Measurements from ENCODE around the gene TRIM40. TPM values are rescaled to one million over a fixed set of nuclear protein-coding genes. Genes with fewer than 3 reads are reported as not detected.

The TRIM40 gene
- total RNA-seq, 4 donors from 2014 or later: not detected

DNA sequence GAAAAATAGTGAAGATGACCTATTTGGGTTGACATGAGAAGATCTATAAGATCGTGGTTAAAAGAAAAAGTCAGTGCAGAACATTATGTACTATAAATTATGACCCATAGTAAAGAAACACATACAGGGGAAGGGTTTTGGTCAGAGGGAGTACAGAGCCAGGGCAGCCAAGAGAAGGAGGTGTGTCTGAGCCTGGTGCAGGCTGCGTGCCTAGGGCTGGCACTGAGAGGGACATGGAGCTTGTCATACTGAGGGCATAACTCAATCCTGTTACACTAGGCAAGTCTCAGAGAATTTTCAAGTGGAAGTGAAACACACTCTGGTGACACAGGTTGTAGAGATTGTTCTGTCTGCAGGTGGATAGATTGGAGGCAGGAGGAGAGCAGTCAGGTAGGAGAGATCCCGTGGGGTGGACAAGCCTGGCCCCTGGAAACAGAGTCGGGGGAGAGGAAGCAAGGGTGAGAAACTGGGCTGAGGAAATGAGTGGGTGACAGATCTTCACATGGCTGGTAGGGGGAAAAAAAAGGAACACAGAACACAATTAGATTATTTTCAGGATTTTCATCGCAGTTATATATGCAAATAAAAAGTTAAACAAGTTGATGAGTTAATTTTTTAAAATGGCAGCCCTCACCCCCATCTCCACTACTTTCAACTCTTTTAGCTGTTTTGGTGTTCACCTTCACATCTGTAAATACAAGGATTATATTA lies 41.8 kb upstream of the TRIM40 start:
- no peak overlapping the region for H3K4me3 ChIP-seq (replicated peaks in 1 of 3)
- intact Hi-C loops (cut with DNase I): no loop called here
- H3K36me3 ChIP-seq: no peaks in the 10 kb centered on the region
- no peaks in the 10 kb centered on the region for H3K4me1 ChIP-seq
- no peak for DNase-seq
- H3K9me3 ChIP-seq: no peaks in the 10 kb centered on the region
- H3K27me3 ChIP-seq: no peaks in the 10 kb centered on the region
- TF ChIP-seq, protein P1, sequence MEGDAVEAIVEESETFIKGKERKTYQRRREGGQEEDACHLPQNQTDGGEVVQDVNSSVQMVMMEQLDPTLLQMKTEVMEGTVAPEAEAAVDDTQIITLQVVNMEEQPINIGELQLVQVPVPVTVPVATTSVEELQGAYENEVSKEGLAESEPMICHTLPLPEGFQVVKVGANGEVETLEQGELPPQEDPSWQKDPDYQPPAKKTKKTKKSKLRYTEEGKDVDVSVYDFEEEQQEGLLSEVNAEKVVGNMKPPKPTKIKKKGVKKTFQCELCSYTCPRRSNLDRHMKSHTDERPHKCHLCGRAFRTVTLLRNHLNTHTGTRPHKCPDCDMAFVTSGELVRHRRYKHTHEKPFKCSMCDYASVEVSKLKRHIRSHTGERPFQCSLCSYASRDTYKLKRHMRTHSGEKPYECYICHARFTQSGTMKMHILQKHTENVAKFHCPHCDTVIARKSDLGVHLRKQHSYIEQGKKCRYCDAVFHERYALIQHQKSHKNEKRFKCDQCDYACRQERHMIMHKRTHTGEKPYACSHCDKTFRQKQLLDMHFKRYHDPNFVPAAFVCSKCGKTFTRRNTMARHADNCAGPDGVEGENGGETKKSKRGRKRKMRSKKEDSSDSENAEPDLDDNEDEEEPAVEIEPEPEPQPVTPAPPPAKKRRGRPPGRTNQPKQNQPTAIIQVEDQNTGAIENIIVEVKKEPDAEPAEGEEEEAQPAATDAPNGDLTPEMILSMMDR (IDR thresholded peaks at IDR 0.05): no peak
- TF ChIP-seq POLR2A (IDR thresholded peaks at IDR 0.05): no peak
- no peak overlapping the region for H3K27ac ChIP-seq
- WGBS, 2 donors: 75 to 78% methylated on average over 4 to 5 of the region's 5 CpGs

DNA sequence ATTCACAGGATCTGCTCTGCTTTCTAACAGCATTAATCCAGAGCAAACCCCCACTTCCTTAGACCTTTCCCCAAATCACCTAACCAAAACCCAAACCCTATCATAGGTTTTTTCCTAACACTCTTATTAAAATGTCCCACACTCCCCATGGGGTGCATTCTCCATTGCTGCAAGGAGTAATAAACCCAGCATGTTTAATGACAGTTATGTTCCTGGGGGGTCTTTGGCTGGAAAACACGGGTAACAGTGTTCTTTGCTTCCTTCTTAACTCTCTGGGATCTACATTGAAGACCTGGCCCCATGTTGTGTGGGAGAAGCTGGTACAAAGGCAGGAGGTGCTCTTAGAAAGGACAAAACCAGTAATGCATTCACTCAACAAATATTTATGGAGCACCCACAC lies 39.1 kb upstream of the TRIM40 start:
- WGBS, 2 donors: 51 to 64% methylated on average over 1 of the region's 1 CpG
- intact Hi-C loops (cut with DNase I): no loop called here
- no peak for DNase-seq
- TF ChIP-seq, protein P1 (IDR thresholded peaks at IDR 0.05): no peak
- TF ChIP-seq POLR2A (IDR thresholded peaks at IDR 0.05): no peak
- Histone ChIP-seq H3K27me3 (no peaks in the 10 kb centered on the region), H3K36me3 (no peaks in the 10 kb centered on the region), H3K9me3 (no peaks in the 10 kb centered on the region), H3K4me1 (peaks cover 14% of the 10 kb centered on the region in 2 donors), H3K4me3 (replicated peaks in 1 of 3) (no peak overlapping the region), H3K27ac (no peak overlapping the region)

DNA sequence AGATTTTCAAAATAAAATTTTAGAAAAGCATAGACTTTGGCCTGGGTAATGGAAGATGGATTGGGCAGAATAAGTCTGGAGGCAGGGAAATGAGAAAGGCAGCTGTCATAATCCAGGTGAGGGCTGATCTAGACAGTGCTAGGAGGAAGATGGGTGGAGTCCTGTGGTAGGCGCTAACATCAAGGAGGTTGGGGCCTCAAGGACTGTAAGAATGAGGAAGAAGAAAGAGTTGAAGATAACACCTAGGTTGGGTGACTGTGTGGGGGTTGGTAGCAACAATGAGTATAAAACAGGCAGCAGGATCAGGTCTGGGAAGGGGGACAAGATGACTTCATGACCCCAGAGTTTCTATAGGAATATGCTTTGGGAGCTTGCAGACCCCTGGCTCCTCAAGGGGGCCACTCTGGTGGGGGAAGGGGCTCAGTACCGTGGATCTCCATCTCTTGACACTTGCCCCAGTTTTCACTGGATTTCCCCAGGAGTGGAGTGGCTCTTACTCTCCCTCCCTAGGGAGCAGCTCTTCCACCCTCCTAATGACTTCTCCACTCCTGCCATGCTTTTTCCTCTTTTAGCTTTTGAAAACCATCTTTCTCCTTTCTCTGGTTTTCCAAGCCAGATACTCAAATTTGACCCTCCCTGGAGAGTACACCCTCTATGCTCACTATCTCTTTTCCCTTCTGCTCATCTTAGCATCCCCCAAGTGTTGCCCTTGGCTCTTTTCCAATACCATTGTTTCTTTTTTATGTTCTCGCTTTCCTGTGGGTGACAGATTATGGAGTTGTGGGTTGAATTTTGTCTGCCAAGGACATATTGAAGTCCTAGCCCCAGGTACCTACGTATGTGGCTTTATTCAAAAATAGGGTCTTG lies 37.8 kb upstream of the TRIM40 start:
- TF ChIP-seq POLR2A (IDR thresholded peaks at IDR 0.05): no peak
- TF ChIP-seq, protein P1 (IDR thresholded peaks at IDR 0.05): no peak
- Histone ChIP-seq H3K27ac (no peak overlapping the region), H3K27me3 (no peaks in the 10 kb centered on the region), H3K4me3 (replicated peaks in 1 of 3) (no peak overlapping the region), H3K36me3 (no peaks in the 10 kb centered on the region), H3K9me3 (no peaks in the 10 kb centered on the region), H3K4me1 (peaks cover 14 to 25% of the 10 kb centered on the region in 2 donors)
- DNase-seq: no peak
- intact Hi-C loops (cut with DNase I): no loop called here
- 59 to 62% methylated on average over 4 of the region's 4 CpGs for WGBS, 2 donors

DNA sequence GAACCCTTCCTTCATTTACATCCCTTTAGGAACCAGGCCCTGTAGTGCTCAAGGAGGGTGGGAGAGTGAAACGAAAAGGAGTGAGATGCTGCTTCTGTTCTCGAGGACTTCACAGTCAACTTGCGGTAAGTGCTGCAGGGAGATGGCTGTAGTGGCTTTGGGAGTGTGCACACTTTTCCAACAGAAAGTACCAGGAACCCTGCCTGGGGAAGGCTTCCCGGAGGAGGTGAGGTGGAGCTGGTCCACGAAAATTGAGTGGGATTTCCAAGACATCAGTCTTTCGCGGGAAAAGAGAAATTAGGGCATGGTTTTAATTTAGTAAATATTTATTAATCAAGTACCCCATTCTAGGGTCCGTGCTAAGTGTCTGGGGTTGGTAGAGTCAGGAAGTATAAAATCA lies 35.8 kb upstream of the TRIM40 start:
- TF ChIP-seq POLR2A (IDR thresholded peaks at IDR 0.05): no peak
- TF ChIP-seq, protein P1 (IDR thresholded peaks at IDR 0.05): no peak
- H3K4me3 ChIP-seq (replicated peaks in 1 of 3): peak overlapping the region in 1 of 3 donors; percentile 26
- no peak overlapping the region for H3K27ac ChIP-seq
- no peaks in the 10 kb centered on the region for H3K9me3 ChIP-seq
- peaks cover 14 to 29% of the 10 kb centered on the region in 2 donors for H3K4me1 ChIP-seq
- H3K27me3 ChIP-seq: no peaks in the 10 kb centered on the region
- H3K36me3 ChIP-seq: no peaks in the 10 kb centered on the region
- intact Hi-C loops (cut with DNase I): no loop called here
- DNase-seq: no peak
- 22 to 23% methylated on average over 8 of the region's 8 CpGs for WGBS, 2 donors

Data from thyroid gland (tissue), 4 donors.